GM12874 (cell line): ENCODE measurements around the gene EPRS1.

Experiments used
- TF ChIP-seq, protein P1 (sequence below): IDR thresholded peaks from 2 replicates; pipeline ENCODE4 v1.5.1; 2011; ENCODE audit warnings: low read depth, mild to moderate bottlenecking, control low read depth, low read length, moderate library complexity; ENCODE audit not compliant: insufficient read depth

EPRS1 gene

DNA sequence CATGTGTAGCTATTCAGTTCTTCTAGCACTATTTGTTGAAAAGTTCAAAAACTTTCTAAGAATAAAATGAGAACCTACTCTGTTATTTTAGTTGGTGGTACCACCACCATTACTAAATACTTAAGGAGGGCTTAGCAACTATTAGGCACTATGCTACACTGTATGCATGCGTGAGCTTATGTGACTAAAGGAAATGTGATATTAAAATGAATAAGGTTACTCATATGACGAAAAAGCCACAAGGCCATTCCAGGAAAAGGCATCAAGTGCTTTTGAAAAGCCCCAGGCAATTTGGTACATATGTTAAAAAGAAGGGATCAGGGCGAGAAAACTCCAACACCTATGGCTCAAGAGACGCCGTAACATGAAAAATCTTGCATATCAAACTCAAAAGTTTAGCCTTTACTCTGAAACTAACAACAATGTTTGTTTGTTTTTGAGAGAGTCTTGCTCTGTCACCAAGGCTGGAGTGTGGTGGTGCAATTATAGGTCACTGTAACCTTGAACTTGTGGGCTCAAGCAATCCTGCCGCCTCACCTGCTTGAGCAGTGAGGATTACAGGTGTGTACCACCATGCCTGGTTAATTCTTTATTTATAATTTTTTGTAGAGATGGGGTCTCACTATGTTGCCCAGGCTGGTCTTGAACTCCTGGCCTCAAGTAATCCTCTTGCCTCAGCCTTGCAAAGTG, 42.5 kb downstream of the EPRS1 start:
- TF ChIP-seq, protein P1, sequence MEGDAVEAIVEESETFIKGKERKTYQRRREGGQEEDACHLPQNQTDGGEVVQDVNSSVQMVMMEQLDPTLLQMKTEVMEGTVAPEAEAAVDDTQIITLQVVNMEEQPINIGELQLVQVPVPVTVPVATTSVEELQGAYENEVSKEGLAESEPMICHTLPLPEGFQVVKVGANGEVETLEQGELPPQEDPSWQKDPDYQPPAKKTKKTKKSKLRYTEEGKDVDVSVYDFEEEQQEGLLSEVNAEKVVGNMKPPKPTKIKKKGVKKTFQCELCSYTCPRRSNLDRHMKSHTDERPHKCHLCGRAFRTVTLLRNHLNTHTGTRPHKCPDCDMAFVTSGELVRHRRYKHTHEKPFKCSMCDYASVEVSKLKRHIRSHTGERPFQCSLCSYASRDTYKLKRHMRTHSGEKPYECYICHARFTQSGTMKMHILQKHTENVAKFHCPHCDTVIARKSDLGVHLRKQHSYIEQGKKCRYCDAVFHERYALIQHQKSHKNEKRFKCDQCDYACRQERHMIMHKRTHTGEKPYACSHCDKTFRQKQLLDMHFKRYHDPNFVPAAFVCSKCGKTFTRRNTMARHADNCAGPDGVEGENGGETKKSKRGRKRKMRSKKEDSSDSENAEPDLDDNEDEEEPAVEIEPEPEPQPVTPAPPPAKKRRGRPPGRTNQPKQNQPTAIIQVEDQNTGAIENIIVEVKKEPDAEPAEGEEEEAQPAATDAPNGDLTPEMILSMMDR, result no peak

DNA sequence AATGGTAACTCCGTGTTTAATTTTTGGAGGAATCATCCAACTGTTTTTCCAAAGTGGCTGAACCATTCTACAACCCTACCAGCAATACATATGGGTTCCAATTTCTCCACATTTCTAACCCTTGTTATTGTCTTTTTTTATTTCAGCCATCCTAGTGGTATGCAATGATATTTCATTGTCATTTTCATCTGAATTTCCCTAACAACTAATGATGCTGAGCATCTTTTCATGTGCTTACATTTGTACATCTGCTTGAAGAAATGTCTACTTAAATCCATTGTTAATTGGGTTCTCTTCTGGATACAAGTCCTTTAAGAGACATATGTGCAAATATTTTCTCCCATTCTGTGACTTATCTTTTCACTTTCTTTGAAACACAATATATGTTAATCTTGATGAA, 43.3 kb downstream of the EPRS1 start:
- TF ChIP-seq, protein P1, result no peak

DNA sequence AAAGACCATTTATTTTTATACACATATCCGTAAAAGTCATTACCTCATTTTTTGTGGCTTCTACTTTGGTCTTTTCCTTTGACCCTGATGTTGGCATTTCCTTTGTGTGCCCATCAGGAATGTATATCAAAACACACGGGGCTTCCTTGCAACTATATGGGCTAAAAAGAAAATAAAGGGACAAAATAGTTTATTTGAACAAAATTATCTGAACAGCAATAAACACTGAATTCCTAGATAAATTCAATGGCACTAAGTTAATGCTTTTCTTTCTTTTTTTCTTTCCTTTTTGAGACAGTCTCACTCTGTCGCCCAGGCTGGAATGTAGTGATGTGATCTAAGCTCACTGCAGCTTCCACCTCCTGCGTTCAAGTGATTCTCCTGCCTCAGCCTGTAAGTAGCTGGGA, 45.2 kb downstream of the EPRS1 start:
- TF ChIP-seq, protein P1, result no peak

DNA sequence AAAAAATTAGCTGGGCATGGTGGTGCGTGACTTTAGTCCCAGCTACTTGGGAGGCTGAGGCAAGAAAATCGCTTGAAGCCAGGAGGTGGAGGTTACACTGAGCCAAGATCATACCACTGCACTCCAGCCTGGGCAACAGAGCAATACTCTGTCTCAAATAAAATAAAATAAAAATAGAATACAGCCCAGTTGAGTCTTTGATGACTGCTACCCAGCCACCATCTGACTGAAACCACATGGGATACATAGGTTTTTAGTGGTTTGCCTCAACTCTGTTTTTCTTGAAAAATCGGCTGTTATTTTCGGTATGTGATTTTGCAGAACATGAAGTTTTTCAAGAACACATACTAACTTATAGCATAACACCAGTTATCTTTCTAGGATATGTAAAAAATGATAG, 46.5 kb downstream of the EPRS1 start:
- TF ChIP-seq, protein P1, result no peak
